SU-DHL-6 (cell line): Measurements from ENCODE around the gene HOXC6.

ENCODE experiments used
- H2AFZ ChIP-seq: fragments of 200-600 bp; sonication (generic); 2 replicates; pipeline ENCODE4 v1.6.1; 2014; ENCODE audit warnings: low read depth, mild to moderate bottlenecking, moderate library complexity, mixed read lengths, antibody characterized with exemption, low read length; ENCODE audit not compliant: severe bottlenecking
- H3F3A ChIP-seq: fragments of 200-600 bp; shearing (Covaris generic); 2 replicates; pipeline ENCODE4 v1.6.0; 2016; ENCODE audit warnings: antibody characterized with exemption, mild to moderate bottlenecking; ENCODE audit not compliant: insufficient read depth
- H3K27ac ChIP-seq: fragments of 200-600 bp; sonication (generic); 2 replicates; pipeline ENCODE4 v1.5.1; 2016; ENCODE audit warnings: low read depth, mild to moderate bottlenecking, low read length, moderate library complexity, mixed read lengths
- H3K27me3 ChIP-seq: fragments of 200-600 bp; sonication (generic), shearing (Covaris generic); 2 replicates; pipeline ENCODE4 v1.6.0; 2014; ENCODE audit warnings: mild to moderate bottlenecking, low read length
- H3K36me3 ChIP-seq: fragments of 200-600 bp; sonication (generic); 2 replicates; pipeline ENCODE4 v1.6.1; 2014; ENCODE audit warnings: mild to moderate bottlenecking, low read length, mixed read lengths
- H3K4me2 ChIP-seq: fragments of 300-600, 200-600 bp; shearing (Covaris generic), sonication (generic); 2 replicates; pipeline ENCODE4 v1.6.0; 2014; ENCODE audit warnings: low read length, low read depth, mild to moderate bottlenecking; ENCODE audit not compliant: poor library complexity, severe bottlenecking
- H3K4me3 ChIP-seq: fragments of 200-600 bp; sonication (generic); 2 replicates; pipeline ENCODE4 v1.5.1; 2014; ENCODE audit warnings: antibody characterized with exemption, low read length, mild to moderate bottlenecking, mixed read lengths; ENCODE audit not compliant: insufficient read depth, poor library complexity, severe bottlenecking
- H3K79me2 ChIP-seq: fragments of 200-600 bp; sonication (generic); 2 replicates; pipeline ENCODE4 v1.6.1; 2014; ENCODE audit warnings: mild to moderate bottlenecking, low read length, moderate library complexity; ENCODE audit not compliant: insufficient read depth
- H3K9ac ChIP-seq: fragments of 200-600 bp; sonication (generic); 2 replicates; pipeline ENCODE4 v1.7.0; 2014; ENCODE audit warnings: mild to moderate bottlenecking, low read length
- H3K9me2 ChIP-seq: fragments of 200-600 bp; sonication (generic); replicated peaks from 2 replicates; pipeline ENCODE4 v1.6.1; 2014; ENCODE audit warnings: low read length; ENCODE audit not compliant: insufficient read depth
- H3K9me3 ChIP-seq: fragments of 200-600 bp; sonication (generic); 2 replicates; pipeline ENCODE4 v1.6.1; 2014; ENCODE audit warnings: low read length, mixed read lengths; ENCODE audit not compliant: insufficient read depth
- H4K20me1 ChIP-seq: fragments of 200-600 bp; sonication (generic); 2 replicates; pipeline ENCODE4 v1.6.1; 2014; ENCODE audit warnings: low read depth, mild to moderate bottlenecking, antibody characterized with exemption, low read length, moderate library complexity, mixed read lengths
- CTCF ChIP-seq: fragments of 200-600 bp; sonication (generic); IDR thresholded peaks from one replicate; pipeline ENCODE4 v1.5.1; 2017; ENCODE audit warnings: antibody characterized with exemption, mild to moderate bottlenecking, low read length, moderate library complexity; ENCODE audit not compliant: insufficient read depth, poor library complexity, severe bottlenecking
- EZH2phosphoT487 ChIP-seq: fragments of 200-600 bp; sonication (generic), shearing (Covaris generic); conservative IDR thresholded peaks from 2 replicates; pipeline ENCODE4 v1.6.1; 2018; ENCODE audit warnings: mild to moderate bottlenecking, antibody characterized with exemption, low read length, moderate library complexity, mixed read lengths

The HOXC6 gene

GRCh38 chr12:54017878-54018467 lies 10.3 kb upstream of the HOXC6 start:
- Histone ChIP-seq H3K27me3 (0 out of 2 replicates have a peak, but pooled peaks cover 2% of the 10 kb centered on the region), H3K27ac (peak overlapping the region; percentile 46), H3K4me3 (peak overlapping the region; percentile 62), H3K9me2 (no peaks in the 10 kb centered on the region), H3K9ac (peak overlapping the region; percentile 69), H2AFZ (peak overlapping the region; percentile 97), H3K4me2 (peak overlapping the region; percentile 82), H3K36me3 (no peaks in the 10 kb centered on the region), H4K20me1 (no peaks in the 10 kb centered on the region), H3F3A (no peaks in the 10 kb centered on the region), H3K9me3 (no peaks in the 10 kb centered on the region), H3K79me2 (no peaks in the 10 kb centered on the region)
- no peak for TF ChIP-seq EZH2phosphoT487
- TF ChIP-seq CTCF = no peak

- H3K27me3 ChIP-seq = no peaks in the 10 kb centered on the region
- H3K9me3 ChIP-seq = no peaks in the 10 kb centered on the region
- H3K4me2 ChIP-seq = peak overlapping the region; percentile 82
- no peaks in the 10 kb centered on the region for H3K9me2 ChIP-seq
- TF ChIP-seq CTCF (no peak), EZH2phosphoT487 (no peak)
- H2AFZ ChIP-seq = peak overlapping the region; percentile 97
- H3K36me3 ChIP-seq = no peaks in the 10 kb centered on the region
- H3F3A ChIP-seq = no peaks in the 10 kb centered on the region
- H3K9ac ChIP-seq = peak overlapping the region; percentile 69
- H3K27ac ChIP-seq = peak overlapping the region; percentile 46
- no peaks in the 10 kb centered on the region for H3K79me2 ChIP-seq
- H3K4me3 ChIP-seq = peak overlapping the region; percentile 62
- H4K20me1 ChIP-seq = no peaks in the 10 kb centered on the region
Observed at GRCh38 chr12:54018468-54018984, 9.7 kb upstream of the HOXC6 start.

- H2AFZ ChIP-seq = no peak overlapping the region
- no peak overlapping the region for H3K27ac ChIP-seq
- no peaks in the 10 kb centered on the region for H3K9me2 ChIP-seq
- H3F3A ChIP-seq = no peaks in the 10 kb centered on the region
- no peak overlapping the region for H3K9ac ChIP-seq
- H3K4me2 ChIP-seq = no peak overlapping the region
- no peaks in the 10 kb centered on the region for H3K9me3 ChIP-seq
- H3K27me3 ChIP-seq = no peaks in the 10 kb centered on the region
- H4K20me1 ChIP-seq = no peaks in the 10 kb centered on the region
- no peaks in the 10 kb centered on the region for H3K36me3 ChIP-seq
- no peak overlapping the region for H3K4me3 ChIP-seq
- TF ChIP-seq CTCF = no peak
- TF ChIP-seq EZH2phosphoT487 = no peak
- no peaks in the 10 kb centered on the region for H3K79me2 ChIP-seq
Observed at GRCh38 chr12:54019091-54019811, 9.0 kb upstream of the HOXC6 start.
